Measurements from ENCODE around the gene NUAK1.

Gene NUAK1

GRCh38 chr12:106187155-106187789 lies 48.5 kb upstream of the NUAK1 start (continued):
- TF ChIP-seq CSRNP3 (CRISPR knock-in tag; IDR thresholded peaks at IDR 0.05) (no peak), ZNF70 (CRISPR knock-in tag; IDR thresholded peaks at IDR 0.05) (no peak), POU6F1 (CRISPR knock-in tag; IDR thresholded peaks at IDR 0.05; ENCODE audit: borderline replicate concordance, low read depth) (no peak), SNAI2 (CRISPR knock-in tag; IDR thresholded peaks at IDR 0.05) (no peak), ZNF565 (CRISPR knock-in tag; conservative IDR thresholded peaks at IDR 0.05; ENCODE audit: low read depth) (no peak)

- TF ChIP-seq SNAI2 (CRISPR knock-in tag; IDR thresholded peaks at IDR 0.05) = no peak
- TF ChIP-seq ESRRG (CRISPR knock-in tag; IDR thresholded peaks at IDR 0.05) = no peak
- no peak for TF ChIP-seq ZC3H10 (CRISPR knock-in tag; IDR thresholded peaks at IDR 0.05)
- TF ChIP-seq POU6F1 (CRISPR knock-in tag; IDR thresholded peaks at IDR 0.05; ENCODE audit: borderline replicate concordance, low read depth) = no peak
- no peak for TF ChIP-seq ZNF70 (CRISPR knock-in tag; IDR thresholded peaks at IDR 0.05)
- no peak for TF ChIP-seq ZFP30 (CRISPR knock-in tag; IDR thresholded peaks at IDR 0.05)
- TF ChIP-seq ISL1 (CRISPR knock-in tag; IDR thresholded peaks at IDR 0.05) = no peak
- no peak for TF ChIP-seq PATZ1 (CRISPR knock-in tag; IDR thresholded peaks at IDR 0.05; ENCODE audit: borderline replicate concordance)
- TF ChIP-seq GLIS3 (CRISPR knock-in tag; IDR thresholded peaks at IDR 0.05) = no peak
- no peak for TF ChIP-seq ZNF8 (CRISPR knock-in tag; IDR thresholded peaks at IDR 0.05)
- TF ChIP-seq ARNTL (CRISPR knock-in tag; IDR thresholded peaks at IDR 0.05; ENCODE audit: borderline replicate concordance, low read depth) = no peak
- TF ChIP-seq RARB (CRISPR knock-in tag; IDR thresholded peaks at IDR 0.05) = no peak
- TF ChIP-seq CSRNP3 (CRISPR knock-in tag; IDR thresholded peaks at IDR 0.05) = no peak
- no peak for TF ChIP-seq OSR1 (CRISPR knock-in tag; IDR thresholded peaks at IDR 0.05)
- no peak for TF ChIP-seq TSHZ2 (CRISPR knock-in tag; IDR thresholded peaks at IDR 0.05)
- no peak for TF ChIP-seq PPARA (CRISPR knock-in tag; IDR thresholded peaks at IDR 0.05; ENCODE audit: borderline replicate concordance)
- no peak for TF ChIP-seq ZNF565 (CRISPR knock-in tag; conservative IDR thresholded peaks at IDR 0.05; ENCODE audit: low read depth)
- TF ChIP-seq CSDC2 (CRISPR knock-in tag; IDR thresholded peaks at IDR 0.05) = no peak
- no peak for TF ChIP-seq TOX (CRISPR knock-in tag; IDR thresholded peaks at IDR 0.05; ENCODE audit: borderline replicate concordance)
- TF ChIP-seq CREB5 (CRISPR knock-in tag; IDR thresholded peaks at IDR 0.05; ENCODE audit: low read depth) = no peak
- ATAC-seq = no peak
These were observed 45.0 kb upstream of the NUAK1 start for GRCh38 chr12:106183735-106184134.

Measured in SK-N-SH treated with all-trans-retinoic acid at 6 μM for 48 hours (cell line).